Karpas-422 (cell line): ENCODE results near the gene RPL15. TPM values are rescaled to one million over a fixed set of nuclear protein-coding genes. Genes with fewer than 3 reads are reported as not detected.
A peak's percentile ranks its signal among the peaks of the same experiment; 100 is the strongest.
"Not testable (repeated sequence)": the region's sequence is repeated elsewhere in the genome, so short reads cannot be mapped to it uniquely, and the experiment has no call there.

ENCODE experiments used
- DNase-seq: peaks from one replicate; pipeline ENCODE4 v3.0.0-alpha.2; 2015
- H2AFZ ChIP-seq: fragments of 200-600 bp; sonication (generic); 2 replicates; pipeline ENCODE4 v1.6.1; 2014; ENCODE audit warnings: antibody characterized with exemption, low read length, mixed read lengths
- H3K27ac ChIP-seq: fragments of 200-600 bp; sonication (generic); 2 replicates; pipeline ENCODE4 v1.5.1; 2014; ENCODE audit warnings: mild to moderate bottlenecking, low read length, moderate library complexity
- H3K27me3 ChIP-seq: fragments of 200-600 bp; sonication (generic); 2 replicates; pipeline ENCODE4 v1.6.1; 2014; ENCODE audit warnings: low read length, mixed read lengths
- H3K36me3 ChIP-seq: fragments of 200-600 bp; sonication (generic); 2 replicates; pipeline ENCODE4 v1.6.1; 2014; ENCODE audit warnings: low read length, mixed read lengths; ENCODE audit not compliant: insufficient read depth
- H3K4me1 ChIP-seq: fragments of 200-600 bp; sonication (generic); 2 replicates; pipeline ENCODE4 v1.6.1; 2014; ENCODE audit warnings: mild to moderate bottlenecking, low read length, mixed read lengths
- H3K4me2 ChIP-seq: fragments of 200-600 bp; sonication (generic); 2 replicates; pipeline ENCODE4 v1.6.1; 2014; ENCODE audit warnings: low read length, low read depth, mild to moderate bottlenecking; ENCODE audit not compliant: poor library complexity, severe bottlenecking
- H3K4me3 ChIP-seq: fragments of 200-600 bp; sonication (generic); 2 replicates; pipeline ENCODE4 v1.5.1; 2014; ENCODE audit warnings: mild to moderate bottlenecking, antibody characterized with exemption, low read length, mixed read lengths
- H3K79me2 ChIP-seq: fragments of 200-600 bp; sonication (generic); 2 replicates; pipeline ENCODE4 v1.6.1; 2014; ENCODE audit warnings: mild to moderate bottlenecking, low read length, mixed read lengths
- H3K9ac ChIP-seq: fragments of 200-600 bp; sonication (generic); 2 replicates; pipeline ENCODE4 v1.6.0; 2014; ENCODE audit warnings: low read length
- H3K9me2 ChIP-seq: fragments of 200-600 bp; sonication (generic), shearing (Covaris generic); replicated peaks from 2 replicates; pipeline ENCODE4 v1.6.0; 2014; ENCODE audit warnings: mild to moderate bottlenecking, low read length, moderate library complexity; ENCODE audit not compliant: insufficient read depth
- H3K9me3 ChIP-seq: fragments of 300-700, 200-600 bp; sonication (generic); 2 replicates; pipeline ENCODE4 v1.6.1; 2014; ENCODE audit warnings: low read length, mixed read lengths
- H4K20me1 ChIP-seq: fragments of 200-600 bp; sonication (generic); 2 replicates; pipeline ENCODE4 v1.6.1; 2014; ENCODE audit warnings: mild to moderate bottlenecking, antibody characterized with exemption, low read length, low read depth; ENCODE audit not compliant: insufficient read depth
- total RNA-seq: library from RNA; depleted of rRNA; stranded (reverse); fragments of >200 nt; shearing (Covaris generic); gene quantifications from 2 replicates; pipeline ENCODE4 v1.2.3, GENCODE V29; 2014; ENCODE audit warnings: low replicate concordance

The RPL15 gene
- total RNA-seq, 1 experiment from 2014 or later = 2,950 TPM

DNA sequence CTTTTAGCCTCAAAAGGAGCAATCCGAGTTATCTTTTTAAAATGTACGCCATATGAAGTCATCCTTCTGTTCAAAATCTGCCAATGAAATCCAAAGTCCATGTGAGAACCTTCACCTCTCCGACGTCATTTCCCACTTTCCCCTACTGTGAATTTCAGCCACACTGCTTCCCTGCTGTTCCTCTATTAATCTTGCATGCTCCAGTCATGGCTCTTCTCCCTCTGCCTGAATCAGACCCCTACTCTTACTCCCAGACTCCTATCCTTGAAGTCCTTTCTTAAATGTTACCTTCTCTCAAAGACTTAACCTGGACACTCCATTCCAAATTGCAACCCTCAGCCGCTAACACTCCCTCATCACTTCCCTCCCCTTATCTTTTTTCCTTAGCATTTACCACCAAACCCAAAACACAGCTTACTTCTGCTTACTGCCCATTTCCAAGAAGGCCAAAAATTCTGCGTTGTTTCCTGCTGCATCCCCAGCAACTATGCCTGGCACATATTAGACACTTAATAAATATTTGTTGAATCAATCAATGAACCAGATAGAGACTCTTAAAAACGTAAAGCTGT, 1.3 kb upstream of the RPL15 start:
- Histone ChIP-seq H3K4me1 (peaks cover 25% of the 10 kb centered on the region), H3K27ac (no peak overlapping the region), H3K9me2 (no peaks in the 10 kb centered on the region), H3K36me3 (peaks cover 30% of the 10 kb centered on the region), H3K4me3 (peak overlapping the region; percentile 86), H3K9ac (0 out of 2 replicates have a peak overlapping the region, but pooled peaks have one; percentile 72), H3K79me2 (peaks cover 17% of the 10 kb centered on the region), H3K4me2 (peak overlapping the region; percentile 85), H3K27me3 (no peaks in the 10 kb centered on the region; the same call in 1 of the 2 replicates), H3K9me3 (no peaks in the 10 kb centered on the region), H2AFZ (no peak overlapping the region), H4K20me1 (peaks cover 30% of the 10 kb centered on the region)
- no peak for DNase-seq

DNA sequence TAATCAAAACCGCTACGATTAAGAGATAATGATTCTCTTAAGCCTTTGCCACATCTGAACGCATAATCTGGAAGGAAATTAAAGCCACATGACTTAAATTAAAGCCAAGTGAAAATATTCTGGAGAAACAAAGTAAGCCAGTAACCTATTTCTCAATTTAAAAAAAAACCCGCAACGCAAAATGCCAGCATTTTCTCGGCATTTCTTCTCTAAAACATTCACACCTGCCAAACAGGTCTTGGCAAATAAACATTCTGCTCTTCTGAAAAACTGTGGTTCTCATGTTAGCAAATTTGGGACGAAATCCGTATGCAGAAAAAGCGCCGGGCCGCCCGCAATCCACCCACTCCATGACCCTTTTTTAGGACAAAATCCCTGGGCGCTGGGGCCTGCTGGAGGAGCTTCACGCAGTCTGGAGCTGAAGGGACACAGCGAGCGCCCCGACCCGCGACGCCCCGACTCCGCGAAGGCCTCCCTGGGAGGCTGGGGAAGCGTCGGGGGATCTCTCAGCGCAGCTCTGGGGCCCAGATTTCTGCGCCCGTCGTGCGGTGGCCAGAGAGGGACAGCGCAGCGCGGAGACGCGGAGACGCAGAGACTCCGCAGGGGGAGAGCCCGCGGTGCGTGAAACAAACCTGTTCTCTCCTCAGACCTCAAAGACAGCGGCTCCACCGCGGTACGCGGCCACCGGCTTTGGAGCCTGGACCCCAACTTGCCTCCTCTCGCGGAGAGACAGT, 613 bp upstream of the RPL15 start:
- Histone ChIP-seq H3K9ac (peak overlapping the region; percentile 72), H3K79me2 (peaks cover 17% of the 10 kb centered on the region), H3K4me3 (peak overlapping the region; percentile 86), H3K36me3 (peaks cover 30% of the 10 kb centered on the region), H3K9me2 (no peaks in the 10 kb centered on the region), H3K4me1 (peaks cover 25% of the 10 kb centered on the region), H2AFZ (peak overlapping the region; percentile 72), H3K9me3 (no peaks in the 10 kb centered on the region), H4K20me1 (peaks cover 30% of the 10 kb centered on the region), H3K27me3 (no peaks in the 10 kb centered on the region; the same call in 1 of the 2 replicates), H3K4me2 (peak overlapping the region; percentile 85), H3K27ac (no peak overlapping the region)
- DNase-seq = peak; percentile 49

DNA sequence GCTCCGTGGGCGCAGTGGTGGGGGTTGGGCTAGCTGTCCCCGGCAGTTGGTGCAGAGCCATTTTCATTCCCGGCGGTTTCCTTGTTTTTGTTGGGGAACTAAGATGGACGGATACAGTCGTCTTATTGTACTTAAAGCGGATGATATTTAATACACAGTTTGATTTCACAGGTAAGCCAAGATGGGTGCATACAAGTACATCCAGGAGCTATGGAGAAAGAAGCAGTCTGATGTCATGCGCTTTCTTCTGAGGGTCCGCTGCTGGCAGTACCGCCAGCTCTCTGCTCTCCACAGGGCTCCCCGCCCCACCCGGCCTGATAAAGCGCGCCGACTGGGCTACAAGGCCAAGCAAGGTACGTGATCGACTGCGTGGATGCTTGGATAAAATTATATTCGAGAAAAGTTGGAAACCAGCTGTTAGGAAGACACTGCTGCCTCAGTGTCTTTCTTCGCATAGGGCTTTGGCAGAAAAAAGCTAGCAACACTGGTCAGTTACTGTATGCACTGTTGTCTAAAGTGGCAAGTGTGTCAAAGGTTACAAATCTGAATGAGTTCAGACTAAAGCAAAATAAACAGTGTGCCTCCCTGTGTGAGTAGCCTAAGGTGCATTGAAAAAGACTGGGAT, 859 bp downstream of the RPL15 start:
- H3K27ac ChIP-seq = peak overlapping the region; percentile 76
- peaks cover 17% of the 10 kb centered on the region for H3K79me2 ChIP-seq

DNA sequence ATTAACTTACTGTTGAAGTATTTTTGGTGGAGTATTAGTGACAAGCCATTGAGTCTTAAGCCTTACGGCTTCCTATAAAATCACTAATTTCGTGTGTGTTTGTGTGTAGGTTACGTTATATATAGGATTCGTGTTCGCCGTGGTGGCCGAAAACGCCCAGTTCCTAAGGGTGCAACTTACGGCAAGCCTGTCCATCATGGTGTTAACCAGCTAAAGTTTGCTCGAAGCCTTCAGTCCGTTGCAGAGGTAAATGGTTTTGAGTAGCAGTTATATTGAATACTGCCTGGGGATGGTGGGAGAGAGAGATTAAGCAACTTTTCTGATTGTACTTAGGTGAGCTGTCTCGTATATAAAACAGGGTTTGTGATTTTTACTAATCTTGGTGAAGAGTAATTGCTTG, 1.4 kb downstream of the RPL15 start:
- peaks cover 17% of the 10 kb centered on the region for H3K79me2 ChIP-seq
- peak overlapping the region; percentile 76; the same call in 1 of the 2 replicates for H3K27ac ChIP-seq
- peaks cover 25% of the 10 kb centered on the region for H3K4me1 ChIP-seq
- peaks cover 30% of the 10 kb centered on the region for H3K36me3 ChIP-seq
- not testable (repeated sequence) for H3K9me3 ChIP-seq, H3K27me3 ChIP-seq, H3K9me2 ChIP-seq, DNase-seq, H2AFZ ChIP-seq
- peak overlapping the region; percentile 86 for H3K9ac ChIP-seq
- peak overlapping the region; percentile 86 for H3K4me3 ChIP-seq
- peak overlapping the region; percentile 87 for H3K4me2 ChIP-seq
- peaks cover 30% of the 10 kb centered on the region for H4K20me1 ChIP-seq

More for the DNA sequence above, 859 bp downstream of the RPL15 start:
- not testable (repeated sequence) for H2AFZ ChIP-seq, DNase-seq, H3K9me2 ChIP-seq, H3K27me3 ChIP-seq, H3K9me3 ChIP-seq
- Histone ChIP-seq H4K20me1 (peaks cover 30% of the 10 kb centered on the region), H3K4me3 (peak overlapping the region; percentile 86), H3K36me3 (peaks cover 30% of the 10 kb centered on the region), H3K4me2 (peak overlapping the region; percentile 87), H3K4me1 (peaks cover 25% of the 10 kb centered on the region), H3K9ac (peak overlapping the region; percentile 86)

DNA sequence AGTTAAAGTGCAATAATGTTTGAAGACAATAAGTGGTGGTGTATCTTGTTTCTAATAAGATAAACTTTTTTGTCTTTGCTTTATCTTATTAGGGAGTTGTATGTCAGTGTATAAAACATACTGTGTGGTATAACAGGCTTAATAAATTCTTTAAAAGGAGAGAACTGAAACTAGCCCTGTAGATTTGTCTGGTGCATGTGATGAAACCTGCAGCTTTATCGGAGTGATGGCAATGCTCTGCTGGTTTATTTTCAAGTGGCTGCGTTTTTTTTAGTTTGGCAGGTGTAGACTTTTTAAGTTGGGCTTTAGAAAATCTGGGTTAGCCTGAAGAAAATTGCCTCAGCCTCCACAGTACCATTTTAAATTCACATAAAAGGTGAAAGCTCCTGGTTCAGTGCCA, 2.7 kb downstream of the RPL15 start:
- Histone ChIP-seq H4K20me1 (peaks cover 30% of the 10 kb centered on the region), H3K4me2 (no peak overlapping the region), H3K4me1 (peaks cover 25% of the 10 kb centered on the region), H3K4me3 (no peak overlapping the region), H3K9me3 (no peaks in the 10 kb centered on the region), H2AFZ (no peak overlapping the region), H3K79me2 (peaks cover 17% of the 10 kb centered on the region), H3K9me2 (no peaks in the 10 kb centered on the region), H3K36me3 (peaks cover 30% of the 10 kb centered on the region), H3K27me3 (no peaks in the 10 kb centered on the region; the same call in 1 of the 2 replicates), H3K27ac (no peak overlapping the region), H3K9ac (no peak overlapping the region)
- DNase-seq = no peak

DNA sequence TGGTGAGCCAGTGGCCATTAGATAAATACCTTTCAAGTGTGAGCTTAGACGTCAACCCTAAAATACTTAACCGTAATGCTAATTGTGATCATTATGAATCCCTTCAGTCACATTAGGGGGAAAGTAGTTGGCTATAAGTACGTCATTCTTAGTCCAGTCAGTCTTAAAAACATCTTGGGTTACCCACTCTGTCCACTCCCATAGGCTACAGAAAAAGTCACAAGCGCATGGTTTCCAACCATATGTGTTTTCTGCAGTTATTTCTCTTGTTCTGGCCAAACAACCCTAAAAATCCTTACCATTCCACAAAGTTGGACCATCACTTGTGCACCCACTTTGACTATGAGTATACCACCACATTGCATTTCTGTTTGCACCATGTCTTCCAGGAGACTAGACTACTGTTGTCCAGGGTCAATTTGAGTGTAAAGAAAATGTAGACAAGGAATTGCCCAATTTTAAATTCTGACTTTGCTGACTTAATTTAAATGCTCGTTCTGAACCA, 3.3 kb downstream of the RPL15 start:
- Histone ChIP-seq H3K9me2 (no peaks in the 10 kb centered on the region), H3K4me3 (no peak overlapping the region), H3K27me3 (no peaks in the 10 kb centered on the region), H3K79me2 (peaks cover 17% of the 10 kb centered on the region), H3K36me3 (peaks cover 30% of the 10 kb centered on the region), H3K9ac (no peak overlapping the region), H3K4me1 (peaks cover 25% of the 10 kb centered on the region), H2AFZ (no peak overlapping the region), H3K4me2 (no peak overlapping the region), H3K27ac (no peak overlapping the region), H4K20me1 (peaks cover 30% of the 10 kb centered on the region), H3K9me3 (no peaks in the 10 kb centered on the region)
- DNase-seq = no peak

DNA sequence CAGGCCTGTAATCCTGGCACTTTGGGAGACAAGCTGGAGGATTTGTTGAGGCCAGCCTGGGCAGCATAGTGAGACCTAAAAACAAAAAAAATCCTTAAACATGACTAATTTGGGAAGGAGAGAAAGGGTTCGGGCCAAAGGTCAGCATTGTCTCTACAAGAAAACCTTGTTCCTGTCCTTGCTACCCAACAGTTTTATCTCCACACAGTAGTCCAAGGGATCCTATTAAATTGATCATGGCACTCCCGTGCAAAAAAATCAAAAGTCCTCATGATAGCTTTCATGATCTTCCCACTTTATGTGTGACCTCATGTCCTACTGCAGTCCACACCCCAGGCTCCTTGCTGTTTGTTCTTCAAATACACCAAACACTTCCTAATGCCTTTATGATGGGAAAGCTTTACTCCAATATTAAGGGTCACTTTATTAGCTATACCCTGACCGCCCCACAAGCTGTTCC, 4.2 kb downstream of the RPL15 start:
- H3K27ac ChIP-seq = no peak overlapping the region
- H3K9ac ChIP-seq = no peak overlapping the region
- peaks cover 17% of the 10 kb centered on the region for H3K79me2 ChIP-seq
- no peak overlapping the region for H3K4me3 ChIP-seq
- peaks cover 19% of the 10 kb centered on the region for H3K4me1 ChIP-seq
- H3K36me3 ChIP-seq = peaks cover 30% of the 10 kb centered on the region
- no peak overlapping the region for H3K4me2 ChIP-seq
- H4K20me1 ChIP-seq = peaks cover 30% of the 10 kb centered on the region
- no peaks in the 10 kb centered on the region for H3K9me3 ChIP-seq
- H2AFZ ChIP-seq = no peak overlapping the region
- no peaks in the 10 kb centered on the region for H3K27me3 ChIP-seq
- no peaks in the 10 kb centered on the region for H3K9me2 ChIP-seq
- DNase-seq = peak; percentile 58

DNA sequence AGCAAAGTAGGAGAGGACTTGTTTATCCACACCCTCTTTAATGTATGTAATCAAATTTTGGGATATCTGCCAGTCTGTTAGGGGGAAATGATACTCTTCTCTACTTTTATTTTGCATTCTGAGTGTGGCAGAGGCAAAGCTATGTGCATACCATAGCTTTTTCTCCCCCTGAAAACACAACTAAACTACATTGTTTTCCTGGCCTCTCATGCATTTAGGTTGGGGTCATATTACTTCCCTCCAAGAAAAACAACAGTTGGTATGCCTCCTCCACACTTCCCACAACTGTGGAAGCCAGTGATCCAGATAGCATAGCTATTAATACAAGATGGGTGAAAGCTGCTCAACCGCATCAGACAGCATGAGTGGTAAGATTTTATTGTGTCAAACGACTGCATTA, 6.9 kb downstream of the RPL15 start:
- Histone ChIP-seq H3K36me3 (peaks cover 17% of the 10 kb centered on the region), H3K4me1 (peaks cover 3% of the 10 kb centered on the region), H2AFZ (no peak overlapping the region), H3K79me2 (no peaks in the 10 kb centered on the region), H3K27me3 (no peaks in the 10 kb centered on the region), H3K27ac (no peak overlapping the region), H4K20me1 (peaks cover 15% of the 10 kb centered on the region), H3K9me2 (no peaks in the 10 kb centered on the region), H3K9me3 (no peaks in the 10 kb centered on the region), H3K4me3 (no peak overlapping the region), H3K9ac (no peak overlapping the region), H3K4me2 (no peak overlapping the region)
- no peak for DNase-seq
